Measurements from ENCODE around the gene NUDT22.

GRCh38 chr11:64180891-64181290 lies 45.2 kb upstream of the NUDT22 start:
- TF ChIP-seq PAX5 (IDR thresholded peaks at IDR 0.05; ENCODE audit: insufficient read depth, low read length, severe bottlenecking): no peak
- TF ChIP-seq POLR2A (IDR thresholded peaks at IDR 0.05; ENCODE audit: low read depth, low read length): no peak
- TF ChIP-seq SPI1 (IDR thresholded peaks at IDR 0.05; ENCODE audit: low read depth, low read length): no peak
- TF ChIP-seq TAF1 (IDR thresholded peaks at IDR 0.05; ENCODE audit: low read depth, low read length): no peak
- no peak for TF ChIP-seq POLR2AphosphoS5 (IDR thresholded peaks at IDR 0.05; ENCODE audit: low read depth, low read length)
